GM19455 (cell line): ENCODE measurements around the gene DYRK2.

Source experiments
- ATAC-seq: cut with Tn5 transposase; IDR thresholded peaks from one replicate; pipeline ENCODE4 v1.9.1; 2021; ENCODE audit not compliant: unreplicated experiment

DYRK2 gene

GRCh38 chr12:67648521-67649260 lies at the start of gene DYRK2:
TSS of gene DYRK2 (plus strand) at chr12:67648745. CDS start at chr12:67649134, 389 bp downstream.
- peak; percentile 53 for ATAC-seq

- no peak for ATAC-seq
Observed at GRCh38 chr12:67599691-67600090, 48.9 kb upstream of the DYRK2 start.

GRCh38 chr12:67601126-67601525 lies 47.4 kb upstream of the DYRK2 start:
- no peak for ATAC-seq

GRCh38 chr12:67609226-67609870 lies 39.2 kb upstream of the DYRK2 start:
- ATAC-seq: no peak

GRCh38 chr12:67613040-67613439 lies 35.5 kb upstream of the DYRK2 start:
- ATAC-seq: no peak

- ATAC-seq: no peak
Observed at GRCh38 chr12:67617629-67618028, 30.9 kb upstream of the DYRK2 start.

GRCh38 chr12:67618303-67618702 lies 30.2 kb upstream of the DYRK2 start:
- no peak for ATAC-seq

- ATAC-seq: no peak
Observed at GRCh38 chr12:67621112-67621511, 27.4 kb upstream of the DYRK2 start.

GRCh38 chr12:67621926-67622325 lies 26.6 kb upstream of the DYRK2 start:
- no peak for ATAC-seq

GRCh38 chr12:67623259-67623658 lies 25.3 kb upstream of the DYRK2 start:
- ATAC-seq: no peak

- ATAC-seq: no peak
Observed at GRCh38 chr12:67624355-67624754, 24.2 kb upstream of the DYRK2 start.

GRCh38 chr12:67625004-67625403 lies 23.5 kb upstream of the DYRK2 start:
- no peak for ATAC-seq

- no peak for ATAC-seq
Observed at GRCh38 chr12:67626156-67626555, 22.4 kb upstream of the DYRK2 start.

- ATAC-seq: peak; percentile 97
Observed at GRCh38 chr12:67630373-67631088, 18.0 kb upstream of the DYRK2 start.

- no peak for ATAC-seq
Observed at GRCh38 chr12:67632005-67632404, 16.5 kb upstream of the DYRK2 start.

GRCh38 chr12:67633024-67633610 lies 15.4 kb upstream of the DYRK2 start:
- no peak for ATAC-seq

- no peak for ATAC-seq
Observed at GRCh38 chr12:67633708-67634107, 14.8 kb upstream of the DYRK2 start.

- no peak for ATAC-seq
Observed at GRCh38 chr12:67634303-67634761, 14.2 kb upstream of the DYRK2 start.

- no peak for ATAC-seq
Observed at GRCh38 chr12:67637718-67638117, 10.8 kb upstream of the DYRK2 start.

- no peak for ATAC-seq
Observed at GRCh38 chr12:67638694-67639093, 9.9 kb upstream of the DYRK2 start.

GRCh38 chr12:67640863-67641262 lies 7.7 kb upstream of the DYRK2 start:
- no peak for ATAC-seq
